Retina (tissue), 1 donor: ENCODE results near the gene PRRG2.
"Not testable (repeated sequence)": the region's sequence is repeated elsewhere in the genome, so short reads cannot be mapped to it uniquely, and the experiment has no call there.

Source experiments
- DNase-seq: peaks from one replicate; pipeline ENCODE4 v3.0.0-alpha.2; 2016

The PRRG2 gene

DNA sequence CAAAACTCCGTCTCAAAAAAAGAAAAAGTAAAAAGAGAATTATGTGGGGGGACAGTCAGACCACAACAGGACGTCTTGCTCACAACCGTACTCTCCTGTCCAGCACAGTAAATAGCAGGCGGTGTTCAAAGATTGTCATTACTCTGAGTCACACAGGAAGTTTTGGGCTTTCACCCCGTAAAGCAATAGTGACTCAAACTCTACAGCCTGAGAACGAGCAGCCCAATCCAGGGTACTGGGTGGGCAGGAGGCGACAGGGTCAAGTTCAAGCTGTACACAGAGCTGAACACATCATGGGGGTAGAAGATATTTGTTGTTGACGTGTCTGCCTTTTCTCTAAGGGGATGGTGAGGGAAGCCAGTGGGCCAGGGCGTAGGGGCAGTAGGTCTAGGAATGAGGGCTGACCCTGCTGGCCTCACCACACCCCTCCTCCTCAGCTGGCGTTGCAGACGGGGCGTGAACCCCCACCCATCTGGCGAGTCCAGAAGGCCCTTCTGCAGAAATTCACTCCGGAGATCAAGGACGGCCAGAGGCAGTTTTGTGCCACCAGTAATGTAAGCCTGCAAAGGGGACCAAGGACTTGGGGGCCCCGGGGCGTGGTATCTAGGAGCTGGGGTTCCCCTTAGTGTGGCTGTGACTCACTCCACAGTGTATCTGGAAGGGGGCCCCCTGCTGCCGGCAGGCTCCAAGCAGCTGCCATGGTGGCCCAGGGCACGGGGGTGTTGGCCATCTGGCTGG, 33.1 kb downstream of the PRRG2 start:
- DNase-seq = no peak

DNA sequence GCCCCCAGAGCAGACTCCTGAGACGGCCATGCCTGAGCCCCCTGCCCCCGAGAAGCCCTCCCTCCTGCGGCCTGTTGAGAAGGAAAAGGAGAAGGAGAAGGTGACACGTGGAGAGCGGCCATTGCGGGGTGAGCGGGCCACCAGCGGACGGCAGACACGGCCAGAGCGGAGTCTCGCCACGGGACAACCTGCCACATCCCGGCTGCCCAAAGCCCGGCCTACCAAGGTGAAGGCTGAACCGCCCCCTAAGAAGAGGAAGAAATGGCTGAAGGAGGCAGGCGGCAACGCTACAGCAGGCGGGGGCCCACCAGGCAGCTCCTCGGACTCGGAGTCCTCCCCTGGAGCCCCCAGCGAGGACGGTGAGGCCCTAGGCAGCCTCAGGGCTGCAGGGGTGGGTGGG, 34.7 kb downstream of the PRRG2 start:
- no peak for DNase-seq

DNA sequence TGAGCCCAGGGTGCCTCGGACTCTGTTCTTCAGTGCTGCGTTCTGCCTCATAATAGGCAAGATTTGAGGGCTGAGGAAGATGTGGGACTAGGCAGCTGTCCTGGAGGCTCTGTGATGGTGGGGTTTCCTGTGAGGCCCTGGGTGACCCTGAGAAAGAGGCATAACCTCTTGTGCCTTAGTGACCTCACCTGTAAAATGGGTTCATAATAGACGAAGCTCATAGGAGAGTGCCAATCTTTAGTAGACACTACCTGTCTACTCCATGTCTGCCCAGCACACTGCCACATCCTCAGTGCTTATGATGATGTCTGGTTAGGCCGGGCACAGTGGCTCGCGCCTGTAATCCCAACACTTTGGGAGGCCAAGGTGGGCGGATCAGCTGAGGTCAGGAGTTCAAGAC, 35.4 kb downstream of the PRRG2 start:
- DNase-seq = no peak

DNA sequence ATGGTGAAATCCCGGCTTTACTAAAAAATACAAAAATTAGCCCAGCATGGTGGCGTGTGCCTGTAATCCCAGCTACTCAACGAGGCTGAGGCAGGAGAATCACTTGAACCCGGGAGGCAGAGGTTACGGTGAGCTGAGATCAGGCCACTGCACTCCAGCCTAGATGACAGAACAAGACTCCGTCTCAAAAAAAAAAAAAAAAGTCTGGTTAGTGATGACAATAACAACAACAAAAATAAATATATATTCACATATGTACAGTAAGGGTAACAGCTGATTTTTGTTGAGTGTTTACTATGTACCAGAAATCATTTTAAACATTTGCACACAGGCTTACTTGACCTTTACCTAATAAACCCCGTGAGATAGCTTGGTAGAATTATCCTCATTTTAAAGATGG, 35.8 kb downstream of the PRRG2 start:
- DNase-seq = no peak

DNA sequence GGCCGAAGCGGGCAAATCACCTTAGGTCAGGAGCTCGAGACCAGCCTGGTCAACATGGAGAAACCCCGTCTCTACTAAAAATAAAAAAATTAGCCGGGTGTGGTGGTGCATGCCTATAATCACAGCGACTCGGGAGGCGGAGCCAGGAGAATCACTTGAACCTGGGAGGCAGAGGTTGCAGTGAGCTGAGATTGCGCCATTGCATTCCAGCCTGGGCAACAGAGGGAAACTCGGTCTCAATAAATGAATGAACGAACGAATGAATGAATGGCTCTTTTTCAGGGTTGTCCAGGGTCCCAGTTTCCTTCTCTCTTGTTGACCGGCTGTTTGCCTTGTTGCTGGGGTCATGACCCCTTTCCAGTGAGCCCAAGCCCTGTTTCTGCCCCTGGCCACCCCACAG, 36.7 kb downstream of the PRRG2 start:
- not testable (repeated sequence) for DNase-seq

DNA sequence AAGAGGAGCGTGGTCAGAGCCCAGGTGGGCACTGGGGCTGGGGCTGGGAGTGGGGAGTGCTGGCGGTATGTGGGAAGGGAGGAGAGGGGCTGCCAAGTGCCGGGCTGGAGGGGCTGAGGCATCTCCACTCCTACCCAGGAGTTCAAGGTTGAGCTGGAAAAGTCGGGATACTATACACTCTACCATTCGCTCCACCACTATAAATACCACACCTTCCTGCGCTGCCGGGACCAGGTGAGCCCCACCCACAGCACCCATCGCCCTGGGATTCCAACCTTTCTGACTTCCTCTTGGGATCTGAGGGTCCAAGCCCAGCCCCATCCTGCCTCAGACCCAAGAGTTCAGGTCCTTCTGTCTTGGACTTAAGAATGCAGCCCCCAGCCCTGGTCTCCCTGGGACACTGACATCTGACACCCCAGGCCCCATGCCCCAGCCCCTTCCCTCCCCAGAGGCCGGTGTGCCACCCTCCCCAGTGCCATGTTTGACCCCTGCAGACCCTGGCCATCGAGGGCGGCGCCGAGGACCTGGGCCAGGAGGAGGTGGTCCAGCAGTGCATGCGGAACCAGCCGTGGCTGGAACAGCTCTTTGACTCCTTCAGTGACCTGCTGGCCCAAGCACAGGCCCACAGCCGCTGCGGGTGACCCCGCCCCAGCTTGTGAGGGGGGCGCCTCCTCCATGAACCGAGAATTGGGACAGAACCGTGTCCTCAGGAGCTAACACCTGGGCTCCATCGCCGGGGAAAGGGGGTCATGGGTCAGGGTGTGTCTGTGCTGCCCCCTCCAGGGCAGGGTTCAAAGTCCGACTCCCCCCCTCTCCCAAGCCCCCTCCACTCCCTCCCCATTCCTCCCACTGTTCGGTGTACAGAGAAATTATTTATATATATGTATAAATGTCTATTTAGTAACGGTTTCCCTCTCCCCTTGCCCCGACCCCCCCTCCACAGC, 44.1 kb downstream of the PRRG2 start:
- DNase-seq = no peak

DNA sequence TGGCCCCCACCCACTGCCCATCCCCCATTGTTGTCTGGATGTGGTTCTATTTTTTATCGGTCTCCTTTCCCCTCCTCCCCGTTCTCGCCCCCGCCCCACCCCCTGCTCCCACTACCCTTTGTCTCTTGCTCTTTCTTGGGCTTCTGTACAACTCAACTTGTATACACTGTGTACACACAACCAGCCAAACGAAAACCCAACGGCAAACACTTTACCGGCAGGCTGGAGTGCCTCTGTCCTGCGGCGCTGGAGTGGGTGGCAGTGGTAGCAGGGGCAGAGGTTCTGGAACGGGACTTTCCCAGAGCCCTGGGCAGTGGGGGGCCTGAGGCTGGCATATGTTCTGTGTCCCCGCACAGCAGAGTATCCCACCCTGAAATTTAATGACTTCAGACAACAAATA, 45.1 kb downstream of the PRRG2 start:
- DNase-seq = no peak

DNA sequence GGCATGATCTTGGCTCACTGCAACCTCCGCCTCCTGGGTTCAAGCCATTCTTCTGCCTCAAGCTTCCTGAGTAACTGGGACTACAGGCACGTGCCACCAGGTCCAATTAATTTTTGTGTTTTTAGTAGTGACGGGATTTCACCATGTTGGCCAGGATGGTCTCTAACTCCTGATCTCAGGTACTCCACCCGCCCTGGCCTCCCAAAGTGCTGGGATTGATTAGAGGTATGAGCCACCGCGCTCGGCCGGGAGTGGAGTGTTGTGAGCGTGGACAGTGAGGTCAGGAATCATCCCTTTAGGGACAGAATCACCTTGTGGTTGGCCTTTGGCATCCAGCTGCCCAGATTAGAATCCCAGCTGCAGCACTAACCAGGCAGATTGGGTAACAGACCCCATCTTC, 48.5 kb downstream of the PRRG2 start:
- DNase-seq = no peak

DNA sequence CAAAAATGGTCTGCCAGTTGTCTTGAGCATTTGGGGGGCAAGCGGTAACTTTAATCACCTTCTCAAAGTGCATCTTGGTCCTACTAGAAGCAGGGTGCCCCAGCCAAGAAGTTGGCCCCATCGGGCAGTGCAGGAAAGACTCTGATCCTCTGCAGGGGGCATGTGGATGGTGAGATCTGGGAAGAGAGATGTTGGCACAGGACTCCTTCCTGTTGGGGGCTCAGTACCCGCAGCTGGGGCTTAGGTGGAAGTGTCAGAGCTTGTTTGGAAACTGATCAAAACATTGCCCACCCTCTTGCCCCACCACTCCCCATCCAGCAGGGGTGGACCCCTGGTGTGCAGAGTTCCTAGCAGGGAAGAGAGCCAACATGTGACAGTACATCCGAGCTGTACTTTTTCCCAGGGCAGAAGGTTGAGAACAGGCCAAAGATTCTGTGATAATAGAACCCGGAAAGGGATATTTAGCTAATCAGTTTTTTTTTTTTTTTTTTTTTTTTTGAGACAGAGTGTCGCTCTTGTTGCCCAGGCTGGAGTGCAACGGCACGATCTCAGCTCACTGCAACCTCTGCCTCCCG, 50.0 kb downstream of the PRRG2 start:
- DNase-seq = no peak

DNA sequence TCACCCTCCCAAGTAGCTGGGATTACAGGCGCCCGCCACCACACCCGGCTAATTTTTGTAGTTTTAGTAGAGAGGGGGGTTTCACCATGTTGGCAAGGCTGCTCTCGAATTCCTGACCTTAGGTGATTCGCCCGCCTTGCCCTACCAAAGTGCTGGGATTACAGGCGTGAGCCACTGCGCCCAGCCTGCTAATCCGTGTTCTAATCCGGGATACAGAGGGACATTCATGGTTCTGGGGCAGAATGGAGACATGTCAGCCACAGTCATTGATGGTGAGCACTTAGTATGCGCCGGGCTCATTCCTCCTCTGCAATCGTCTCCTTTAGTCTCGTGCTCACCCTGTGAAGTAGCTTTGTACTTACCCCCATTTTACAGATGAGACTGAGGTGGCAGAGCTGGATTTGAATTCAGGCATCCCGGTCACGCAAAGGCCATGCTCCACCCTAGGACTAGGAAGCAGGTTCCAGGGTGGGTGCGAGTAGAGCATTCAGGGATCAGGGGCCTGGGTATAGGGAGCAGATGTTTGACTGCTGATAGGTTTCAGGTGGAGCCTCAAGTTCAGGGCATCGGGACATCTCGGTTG, 50.6 kb downstream of the PRRG2 start:
- no peak for DNase-seq

DNA sequence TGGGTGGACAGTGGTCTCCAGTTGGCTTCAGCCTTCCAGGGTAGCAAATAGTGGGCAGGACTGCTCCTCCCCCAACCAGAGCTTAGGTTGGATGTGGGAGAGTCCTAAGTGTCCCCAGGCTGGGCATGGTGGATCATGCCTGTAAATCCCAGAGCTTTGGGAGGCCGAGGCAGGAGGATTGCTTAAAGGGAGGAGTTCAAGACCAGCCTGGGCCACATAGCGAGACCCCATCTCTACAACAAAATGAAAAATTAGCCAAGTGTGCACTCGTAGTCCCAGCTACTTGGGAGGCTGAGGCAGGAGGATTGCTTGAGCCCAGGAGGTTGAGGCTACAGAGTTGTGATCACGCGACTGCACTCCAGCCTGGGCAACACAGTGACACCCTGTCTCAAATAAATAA, 51.5 kb downstream of the PRRG2 start:
- DNase-seq = no peak

DNA sequence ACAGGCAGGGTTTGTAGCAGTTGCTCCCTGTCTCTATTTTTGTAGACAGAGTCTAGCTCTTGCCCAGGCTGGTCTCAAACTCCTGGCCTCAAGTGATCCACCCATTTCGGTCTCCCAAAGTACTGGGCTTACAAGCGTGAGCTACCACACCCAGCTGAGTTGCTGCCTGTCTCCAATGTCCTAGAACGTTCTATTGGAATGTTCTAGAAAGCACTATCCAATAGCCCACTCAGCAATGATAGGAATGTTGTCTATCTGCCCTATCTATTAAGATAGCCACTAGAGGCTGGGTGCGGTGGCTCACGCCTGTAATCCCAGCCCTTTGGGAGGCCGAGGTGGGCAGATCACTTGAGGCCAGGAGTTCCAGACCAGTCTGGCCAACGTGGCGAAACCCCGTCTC, 52.2 kb downstream of the PRRG2 start:
- not testable (repeated sequence) for DNase-seq

DNA sequence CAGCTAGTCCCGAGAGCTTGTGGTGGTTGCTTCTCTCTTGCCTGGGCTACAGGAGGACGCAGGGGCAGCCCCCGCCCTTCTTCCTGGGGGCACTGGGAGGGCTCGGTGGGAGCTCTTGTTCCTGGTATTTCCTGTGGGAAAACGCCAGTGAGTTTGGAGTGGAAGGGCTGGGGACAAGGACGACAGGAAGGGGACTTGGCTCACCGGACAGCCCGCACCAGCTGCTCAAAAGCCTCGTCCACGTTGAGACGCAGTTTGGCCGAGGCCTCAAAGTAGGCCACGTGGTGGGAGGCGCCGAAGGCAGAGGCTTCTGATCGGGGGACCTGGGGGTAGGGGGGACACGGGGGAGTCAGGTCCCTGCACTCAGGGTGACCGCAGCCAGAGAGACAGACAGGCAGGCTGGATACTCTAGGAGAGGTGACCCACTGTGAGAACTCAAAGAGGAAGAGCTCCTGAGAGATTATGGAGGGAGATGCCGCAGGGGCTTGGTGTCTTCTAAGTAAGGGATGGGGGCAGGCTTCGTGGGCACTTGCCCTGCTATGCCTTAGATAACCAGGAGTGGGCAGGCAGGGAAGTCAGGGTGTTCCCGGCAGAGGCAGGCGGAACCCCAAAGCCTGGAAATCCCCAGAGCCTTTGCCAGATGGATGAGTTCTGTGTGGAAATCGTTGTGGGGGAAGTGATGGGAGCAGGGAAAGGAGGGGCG, 54.6 kb downstream of the PRRG2 start:
- peak; percentile 43 for DNase-seq

DNA sequence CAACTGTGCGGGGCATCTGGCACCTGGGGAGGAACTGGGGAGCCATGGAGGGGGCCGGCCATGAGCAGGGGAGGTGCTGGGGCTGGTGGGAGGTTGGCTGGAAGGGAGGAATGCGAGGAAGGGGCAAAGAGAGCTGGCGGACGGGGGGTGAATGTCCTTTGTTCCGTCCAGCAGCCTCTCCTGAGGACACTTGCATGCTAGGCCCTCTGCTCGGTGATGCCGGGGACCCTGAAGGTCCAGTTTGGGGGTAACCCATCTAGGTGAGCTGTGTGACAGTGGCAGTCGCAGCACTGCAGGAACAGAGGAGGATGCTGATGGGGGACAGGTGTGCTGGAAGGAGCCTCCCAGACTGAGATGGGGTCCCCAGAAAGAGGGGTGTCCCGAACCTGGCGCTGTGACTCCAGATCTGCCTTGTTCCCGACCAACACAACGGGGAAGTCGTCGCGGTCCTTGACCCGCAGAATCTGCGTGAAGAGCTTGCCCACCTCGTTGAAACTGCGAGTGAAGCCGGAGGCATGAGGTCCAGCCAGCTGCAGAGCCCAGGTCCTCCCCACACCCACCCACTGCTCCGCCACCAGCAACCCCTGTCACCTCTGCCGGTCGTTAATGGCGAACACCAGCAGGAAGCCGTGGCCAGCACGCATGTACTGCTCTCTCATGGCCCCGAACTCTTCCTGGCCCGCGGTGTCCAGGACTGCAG, 55.3 kb downstream of the PRRG2 start:
- DNase-seq = no peak

DNA sequence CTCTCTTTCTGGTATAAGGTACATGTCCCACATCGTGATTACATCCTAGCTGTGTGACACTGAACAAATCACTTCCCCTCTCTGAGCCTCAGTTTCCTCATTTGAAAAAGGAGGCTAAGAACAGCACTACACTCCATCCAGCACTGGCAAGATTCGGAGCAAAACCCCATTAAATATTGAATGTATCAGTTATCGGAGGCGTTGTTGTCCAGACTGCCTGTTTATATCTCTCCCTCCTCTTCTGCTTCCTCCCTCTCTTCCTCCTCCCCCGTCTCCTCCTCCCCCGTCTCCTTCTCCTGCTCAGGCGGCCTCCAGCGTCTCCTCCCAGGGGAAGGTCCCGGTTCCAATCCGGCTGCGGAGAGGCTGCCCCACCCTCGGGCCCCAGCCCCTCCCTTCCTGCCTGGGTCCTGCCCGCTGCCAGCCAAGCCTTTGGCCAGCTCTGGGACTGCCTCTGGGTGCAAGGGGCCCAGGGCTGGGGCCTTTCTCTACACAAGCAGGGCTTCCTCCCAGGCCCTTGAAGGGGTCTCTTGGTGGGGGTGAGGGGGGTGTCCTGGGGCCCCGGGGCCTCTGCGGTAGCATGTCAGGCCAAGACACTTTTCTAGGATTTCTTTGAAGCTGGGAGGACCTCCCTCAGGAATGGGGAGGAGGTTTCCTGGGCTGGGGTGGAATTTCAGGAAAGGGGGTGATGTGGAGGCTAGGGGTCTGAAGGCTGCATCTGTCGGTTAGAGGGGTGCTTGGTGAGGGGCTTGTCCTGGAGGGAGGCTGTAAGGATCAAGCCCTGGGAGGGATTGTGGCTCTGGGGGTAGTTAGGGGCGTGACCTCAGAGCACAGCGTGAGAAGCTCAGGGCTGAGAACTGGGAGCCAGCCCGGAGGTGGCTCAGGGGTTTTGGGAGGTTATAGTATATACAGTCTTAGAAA, 57.0 kb downstream of the PRRG2 start:
- peak; percentile 35 for DNase-seq

DNA sequence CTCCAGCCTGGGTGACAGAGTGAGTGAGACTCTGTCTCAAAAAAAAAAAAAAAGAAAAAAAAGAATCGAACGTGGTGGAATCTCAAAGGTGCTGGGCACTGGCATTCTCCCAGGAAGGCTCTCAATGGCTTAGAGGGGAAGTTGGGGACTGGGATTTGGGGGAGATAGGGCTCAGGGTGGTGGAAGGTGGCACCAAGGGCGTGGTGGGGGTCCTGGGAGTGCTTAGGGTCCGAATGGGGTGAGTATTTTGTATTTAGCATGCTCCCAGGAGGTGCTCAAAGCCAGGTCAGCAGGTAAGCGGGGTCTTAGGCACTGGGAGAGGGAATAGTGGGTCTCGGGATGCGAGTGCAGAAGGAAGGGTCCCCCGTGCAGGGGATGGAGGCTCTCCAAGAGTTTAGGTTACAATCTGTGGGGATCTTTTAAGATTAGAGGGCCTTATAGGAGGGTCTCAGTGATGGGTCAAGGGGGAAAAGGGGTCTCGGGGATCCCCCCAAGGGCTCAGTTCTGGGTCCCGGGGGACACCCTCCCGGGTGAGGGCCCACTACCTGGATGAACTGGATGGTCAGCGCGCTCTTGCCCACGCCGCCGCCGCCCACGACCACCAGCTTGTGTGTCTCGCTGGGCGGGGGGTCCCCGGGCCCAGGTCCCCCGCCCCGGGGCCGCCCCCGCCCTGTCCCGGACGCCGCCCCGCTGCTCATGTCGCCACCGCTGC, 58.4 kb downstream of the PRRG2 start:
- DNase-seq = peak; percentile 52

DNA sequence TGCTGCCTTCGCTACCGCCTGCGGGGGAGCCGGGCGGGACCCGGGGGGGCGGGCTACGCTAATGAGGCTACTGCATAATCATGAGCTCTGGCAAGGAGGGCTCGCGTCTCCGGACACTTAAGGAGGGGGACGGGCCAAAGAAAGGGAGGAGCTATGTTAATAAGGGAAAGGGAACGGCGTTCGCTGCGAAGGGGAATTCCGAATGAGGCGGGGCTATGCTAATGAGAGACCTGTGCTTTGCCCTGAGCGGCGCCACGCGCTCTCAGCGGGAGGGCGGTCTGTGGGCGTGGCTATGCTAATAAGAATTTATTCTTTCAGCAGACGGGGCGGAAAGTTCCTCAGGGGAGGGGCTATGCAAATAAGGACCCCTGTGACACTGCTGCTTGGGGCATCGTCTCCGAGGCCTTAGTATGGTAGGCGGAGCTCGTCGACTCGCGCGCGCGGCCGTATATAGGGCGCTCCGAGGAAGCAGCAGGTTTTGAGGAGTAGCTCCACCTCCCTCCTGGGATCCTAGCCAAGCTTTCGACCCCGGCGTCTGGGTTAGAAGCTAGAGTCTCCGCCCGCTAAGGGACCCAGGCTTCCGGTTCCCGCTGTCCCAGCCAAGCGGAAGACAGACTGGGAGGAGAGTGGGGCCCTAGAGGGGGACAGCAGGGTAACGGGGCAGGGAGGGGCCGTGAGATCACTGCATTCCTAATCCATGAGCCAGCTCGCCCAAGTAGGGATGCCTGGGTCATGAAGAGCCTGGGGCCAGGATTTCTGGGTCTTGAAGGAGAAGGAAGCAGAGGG, 59.2 kb downstream of the PRRG2 start, which contains the start of gene RRAS:
RRAS (minus strand) TSS at position 31 of the 786 bp plus-strand sequence. CDS start 45 bp downstream, outside the sequence.
- peak; percentile 99 for DNase-seq
